ENCODE results near the gene MACROD2.

Gene MACROD2

GRCh38 chr20:15251171-15251570 lies 1255.9 kb downstream of the MACROD2 start:
- H3K4me1 Mint-ChIP-seq = no peaks in the 10 kb centered on the region
- H3K36me3 Mint-ChIP-seq = no peaks in the 10 kb centered on the region
- DNase-seq (ENCODE audit: low spot score in 2 of 2) (no peak), ATAC-seq (ENCODE audit: low read depth) (no peak)
- H3K4me3 Mint-ChIP-seq = no peak overlapping the region
- H3K27ac Mint-ChIP-seq = no peak overlapping the region
- H3K9me3 Mint-ChIP-seq = no peaks in the 10 kb centered on the region
- H3K27me3 Mint-ChIP-seq = no peaks in the 10 kb centered on the region

- H3K4me1 Mint-ChIP-seq = no peaks in the 10 kb centered on the region
- H3K27ac Mint-ChIP-seq = no peak overlapping the region
- ATAC-seq (ENCODE audit: low read depth) (no peak), DNase-seq (ENCODE audit: low spot score in 2 of 2) (no peak)
- H3K9me3 Mint-ChIP-seq = no peaks in the 10 kb centered on the region
- H3K27me3 Mint-ChIP-seq = no peaks in the 10 kb centered on the region
- no peak overlapping the region for H3K4me3 Mint-ChIP-seq
- no peaks in the 10 kb centered on the region for H3K36me3 Mint-ChIP-seq
These were observed 1257.0 kb downstream of the MACROD2 start for GRCh38 chr20:15252304-15252703.

- Mint-ChIP-seq H3K36me3 (no peaks in the 10 kb centered on the region), H3K4me3 (no peak overlapping the region), H3K9me3 (no peaks in the 10 kb centered on the region), H3K27ac (no peak overlapping the region), H3K4me1 (no peaks in the 10 kb centered on the region), H3K27me3 (no peaks in the 10 kb centered on the region)
- no peak for ATAC-seq (ENCODE audit: low read depth)
- DNase-seq (ENCODE audit: low spot score in 2 of 2) = no peak
These were observed 1258.1 kb downstream of the MACROD2 start for GRCh38 chr20:15253431-15253830.

- no peak for ATAC-seq (ENCODE audit: low read depth)
- Mint-ChIP-seq H3K9me3 (no peaks in the 10 kb centered on the region), H3K27ac (no peak overlapping the region), H3K36me3 (no peaks in the 10 kb centered on the region), H3K4me1 (no peaks in the 10 kb centered on the region), H3K27me3 (no peaks in the 10 kb centered on the region), H3K4me3 (no peak overlapping the region)
- DNase-seq (ENCODE audit: low spot score in 2 of 2) = no peak
These were observed 1261.6 kb downstream of the MACROD2 start for GRCh38 chr20:15256676-15257568.

- Mint-ChIP-seq H3K27ac (no peak overlapping the region), H3K4me3 (no peak overlapping the region), H3K9me3 (no peaks in the 10 kb centered on the region), H3K27me3 (no peaks in the 10 kb centered on the region), H3K36me3 (no peaks in the 10 kb centered on the region), H3K4me1 (no peaks in the 10 kb centered on the region)
- ATAC-seq (ENCODE audit: low read depth) (no peak), DNase-seq (ENCODE audit: low spot score in 2 of 2) (no peak)
These were observed 1262.2 kb downstream of the MACROD2 start for GRCh38 chr20:15257569-15257870.

GRCh38 chr20:15265581-15266309 lies 1270.4 kb downstream of the MACROD2 start:
- no peak overlapping the region for H3K27ac Mint-ChIP-seq
- ATAC-seq (ENCODE audit: low read depth) (no peak), DNase-seq (ENCODE audit: low spot score in 2 of 2) (no peak)
- no peak overlapping the region for H3K4me3 Mint-ChIP-seq
- peaks cover 10% of the 10 kb centered on the region for H3K4me1 Mint-ChIP-seq
- H3K9me3 Mint-ChIP-seq = no peaks in the 10 kb centered on the region
- no peaks in the 10 kb centered on the region for H3K27me3 Mint-ChIP-seq
- H3K36me3 Mint-ChIP-seq = no peaks in the 10 kb centered on the region

GRCh38 chr20:15267935-15268334 lies 1272.6 kb downstream of the MACROD2 start:
- Mint-ChIP-seq H3K27ac (no peak overlapping the region), H3K27me3 (no peaks in the 10 kb centered on the region), H3K36me3 (no peaks in the 10 kb centered on the region), H3K4me3 (no peak overlapping the region), H3K9me3 (no peaks in the 10 kb centered on the region), H3K4me1 (peaks cover 10% of the 10 kb centered on the region)
- ATAC-seq (ENCODE audit: low read depth) (no peak), DNase-seq (ENCODE audit: low spot score in 2 of 2) (no peak)

GRCh38 chr20:15278041-15278440 lies 1282.7 kb downstream of the MACROD2 start:
- Mint-ChIP-seq H3K27ac (no peak overlapping the region), H3K4me1 (no peaks in the 10 kb centered on the region), H3K9me3 (peaks cover 4% of the 10 kb centered on the region), H3K36me3 (peaks cover 3% of the 10 kb centered on the region), H3K4me3 (no peak overlapping the region), H3K27me3 (no peaks in the 10 kb centered on the region)
- ATAC-seq (ENCODE audit: low read depth) = no peak
- no peak for DNase-seq (ENCODE audit: low spot score in 2 of 2)

- H3K27me3 Mint-ChIP-seq = no peaks in the 10 kb centered on the region
- H3K4me1 Mint-ChIP-seq = peaks cover 3% of the 10 kb centered on the region
- no peak for DNase-seq (ENCODE audit: low spot score in 2 of 2)
- H3K9me3 Mint-ChIP-seq = peaks cover 4% of the 10 kb centered on the region
- H3K36me3 Mint-ChIP-seq = peaks cover 3% of the 10 kb centered on the region
- no peak for ATAC-seq (ENCODE audit: low read depth)
- no peak overlapping the region for H3K27ac Mint-ChIP-seq
- H3K4me3 Mint-ChIP-seq = no peak overlapping the region
These were observed 1292.0 kb downstream of the MACROD2 start for GRCh38 chr20:15287329-15287728.

GRCh38 chr20:15288106-15288505 lies 1292.8 kb downstream of the MACROD2 start:
- Mint-ChIP-seq H3K4me1 (peaks cover 3% of the 10 kb centered on the region), H3K4me3 (no peak overlapping the region), H3K9me3 (no peaks in the 10 kb centered on the region), H3K27ac (no peak overlapping the region), H3K27me3 (no peaks in the 10 kb centered on the region), H3K36me3 (no peaks in the 10 kb centered on the region)
- no peak for DNase-seq (ENCODE audit: low spot score in 2 of 2)
- ATAC-seq (ENCODE audit: low read depth) = no peak

GRCh38 chr20:15289337-15289736 lies 1294.0 kb downstream of the MACROD2 start:
- Mint-ChIP-seq H3K9me3 (no peaks in the 10 kb centered on the region), H3K27me3 (no peaks in the 10 kb centered on the region), H3K36me3 (no peaks in the 10 kb centered on the region), H3K4me1 (peaks cover 3% of the 10 kb centered on the region), H3K27ac (no peak overlapping the region), H3K4me3 (no peak overlapping the region)
- ATAC-seq (ENCODE audit: low read depth) (no peak), DNase-seq (ENCODE audit: low spot score in 2 of 2) (no peak)

- no peak for ATAC-seq (ENCODE audit: low read depth)
- DNase-seq (ENCODE audit: low spot score in 2 of 2) = no peak
- H3K27me3 Mint-ChIP-seq = no peaks in the 10 kb centered on the region
- H3K9me3 Mint-ChIP-seq = no peaks in the 10 kb centered on the region
- H3K4me3 Mint-ChIP-seq = no peak overlapping the region
- peaks cover 3% of the 10 kb centered on the region for H3K4me1 Mint-ChIP-seq
- H3K36me3 Mint-ChIP-seq = no peaks in the 10 kb centered on the region
- no peak overlapping the region for H3K27ac Mint-ChIP-seq
These were observed 1297.1 kb downstream of the MACROD2 start for GRCh38 chr20:15292405-15292804.

- Mint-ChIP-seq H3K4me1 (peaks cover 6% of the 10 kb centered on the region), H3K9me3 (no peaks in the 10 kb centered on the region), H3K27me3 (no peaks in the 10 kb centered on the region), H3K36me3 (no peaks in the 10 kb centered on the region), H3K4me3 (no peak overlapping the region), H3K27ac (no peak overlapping the region)
- ATAC-seq (ENCODE audit: low read depth) (no peak), DNase-seq (ENCODE audit: low spot score in 2 of 2) (no peak)
These were observed 1301.1 kb downstream of the MACROD2 start for GRCh38 chr20:15296422-15296821.

- no peaks in the 10 kb centered on the region for H3K36me3 Mint-ChIP-seq
- ATAC-seq (ENCODE audit: low read depth) (no peak), DNase-seq (ENCODE audit: low spot score in 2 of 2) (no peak)
- no peak overlapping the region for H3K27ac Mint-ChIP-seq
- no peaks in the 10 kb centered on the region for H3K9me3 Mint-ChIP-seq
- H3K4me1 Mint-ChIP-seq = peaks cover 3% of the 10 kb centered on the region
- H3K27me3 Mint-ChIP-seq = no peaks in the 10 kb centered on the region
- H3K4me3 Mint-ChIP-seq = no peak overlapping the region
These were observed 1302.0 kb downstream of the MACROD2 start for GRCh38 chr20:15297059-15297875.
